ENCODE measurements around the gene PRLR.

DNA sequence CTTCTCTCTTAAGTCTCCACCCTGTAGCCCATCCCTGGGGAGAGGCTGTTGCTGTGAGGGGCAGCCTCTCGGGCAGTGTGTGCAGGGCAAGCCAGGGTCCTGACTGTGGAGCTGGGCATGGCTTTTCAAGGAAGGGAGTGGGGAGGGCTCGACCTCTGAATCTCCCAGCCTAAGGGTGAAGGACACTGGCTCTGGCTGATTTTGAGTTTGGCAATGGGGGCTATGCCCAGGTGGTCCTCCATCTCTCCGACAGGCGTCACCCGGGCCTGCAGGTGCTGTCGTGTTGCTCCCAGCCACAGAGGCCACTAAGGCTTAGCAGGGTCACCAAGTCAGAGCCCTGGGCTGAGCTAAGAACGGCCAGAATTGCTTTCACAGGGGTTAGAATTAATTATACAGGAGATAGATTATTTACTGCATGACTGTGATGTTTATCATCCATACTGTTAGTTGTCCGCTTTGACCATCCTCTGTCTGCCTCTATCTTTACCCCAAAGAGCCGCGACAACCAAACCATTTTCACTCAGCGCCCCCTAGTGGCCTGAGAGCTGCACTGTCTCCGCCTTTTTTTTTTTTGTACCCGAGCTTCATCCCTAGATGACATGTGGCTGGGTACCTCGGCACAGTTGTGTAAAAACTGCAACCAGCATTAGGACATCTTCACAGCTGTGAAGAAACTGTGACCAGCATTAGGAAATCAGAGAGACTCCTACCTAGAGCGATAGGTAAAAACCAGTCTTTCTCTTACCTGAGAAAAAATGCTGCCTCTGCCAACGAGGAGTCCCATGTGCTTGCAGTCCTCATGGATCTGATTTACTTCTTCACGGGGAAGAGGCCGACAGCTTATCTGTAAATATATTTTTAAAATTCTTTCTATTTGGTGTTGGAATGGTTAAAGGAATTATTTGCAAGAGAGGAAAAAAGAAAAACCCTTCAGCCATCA is 227.0 kb downstream of the PRLR start:
- no peak for TF ChIP-seq ZBTB8A (CRISPR knock-in tag; IDR thresholded peaks at IDR 0.05; ENCODE audit: borderline replicate concordance, low read depth)
- peak; percentile 87 for TF ChIP-seq CTCF (CRISPR knock-in tag; IDR thresholded peaks at IDR 0.05)
- no peak for TF ChIP-seq JUN (CRISPR knock-in tag; IDR thresholded peaks at IDR 0.05)
- TF ChIP-seq, protein P1, sequence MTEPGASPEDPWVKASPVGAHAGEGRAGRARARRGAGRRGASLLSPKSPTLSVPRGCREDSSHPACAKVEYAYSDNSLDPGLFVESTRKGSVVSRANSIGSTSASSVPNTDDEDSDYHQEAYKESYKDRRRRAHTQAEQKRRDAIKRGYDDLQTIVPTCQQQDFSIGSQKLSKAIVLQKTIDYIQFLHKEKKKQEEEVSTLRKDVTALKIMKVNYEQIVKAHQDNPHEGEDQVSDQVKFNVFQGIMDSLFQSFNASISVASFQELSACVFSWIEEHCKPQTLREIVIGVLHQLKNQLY (CRISPR knock-in tag; IDR thresholded peaks at IDR 0.05), result no peak
- TF ChIP-seq ZNF350 (CRISPR knock-in tag; IDR thresholded peaks at IDR 0.05; ENCODE audit: borderline replicate concordance, low read depth), result no peak
- TF ChIP-seq, protein P2, sequence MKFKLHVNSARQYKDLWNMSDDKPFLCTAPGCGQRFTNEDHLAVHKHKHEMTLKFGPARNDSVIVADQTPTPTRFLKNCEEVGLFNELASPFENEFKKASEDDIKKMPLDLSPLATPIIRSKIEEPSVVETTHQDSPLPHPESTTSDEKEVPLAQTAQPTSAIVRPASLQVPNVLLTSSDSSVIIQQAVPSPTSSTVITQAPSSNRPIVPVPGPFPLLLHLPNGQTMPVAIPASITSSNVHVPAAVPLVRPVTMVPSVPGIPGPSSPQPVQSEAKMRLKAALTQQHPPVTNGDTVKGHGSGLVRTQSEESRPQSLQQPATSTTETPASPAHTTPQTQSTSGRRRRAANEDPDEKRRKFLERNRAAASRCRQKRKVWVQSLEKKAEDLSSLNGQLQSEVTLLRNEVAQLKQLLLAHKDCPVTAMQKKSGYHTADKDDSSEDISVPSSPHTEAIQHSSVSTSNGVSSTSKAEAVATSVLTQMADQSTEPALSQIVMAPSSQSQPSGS (CRISPR knock-in tag; IDR thresholded peaks at IDR 0.05), result no peak
- no peak for TF ChIP-seq NFE2L1 (CRISPR knock-in tag; IDR thresholded peaks at IDR 0.05; ENCODE audit: borderline replicate concordance)
- no peak for TF ChIP-seq ZNF501 (CRISPR knock-in tag; IDR thresholded peaks at IDR 0.05)
- TF ChIP-seq, protein P3, sequence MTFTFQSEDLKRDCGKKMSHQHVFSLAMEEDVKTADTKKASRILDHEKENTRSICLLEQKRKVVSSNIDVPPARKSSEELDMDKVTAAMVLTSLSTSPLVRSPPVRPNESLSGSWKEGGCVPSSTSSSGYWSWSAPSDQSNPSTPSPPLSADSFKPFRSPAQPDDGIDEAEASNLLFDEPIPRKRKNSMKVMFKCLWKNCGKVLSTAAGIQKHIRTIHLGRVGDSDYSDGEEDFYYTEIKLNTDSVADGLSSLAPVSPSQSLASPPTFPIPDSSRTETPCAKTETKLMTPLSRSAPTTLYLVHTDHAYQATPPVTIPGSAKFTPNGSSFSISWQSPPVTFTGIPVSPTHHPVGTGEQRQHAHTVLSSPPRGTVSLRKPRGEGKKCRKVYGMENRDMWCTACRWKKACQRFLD (CRISPR knock-in tag; IDR thresholded peaks at IDR 0.05; ENCODE audit: borderline replicate concordance), result no peak
